ENCODE data around the gene HLF. TPM values are rescaled to one million over a fixed set of nuclear protein-coding genes. Genes with fewer than 3 reads are reported as not detected.

HLF gene
- total RNA-seq, 6 donors from 2014 or later: 19.9 to 45.1 (median 26.1) TPM

DNA sequence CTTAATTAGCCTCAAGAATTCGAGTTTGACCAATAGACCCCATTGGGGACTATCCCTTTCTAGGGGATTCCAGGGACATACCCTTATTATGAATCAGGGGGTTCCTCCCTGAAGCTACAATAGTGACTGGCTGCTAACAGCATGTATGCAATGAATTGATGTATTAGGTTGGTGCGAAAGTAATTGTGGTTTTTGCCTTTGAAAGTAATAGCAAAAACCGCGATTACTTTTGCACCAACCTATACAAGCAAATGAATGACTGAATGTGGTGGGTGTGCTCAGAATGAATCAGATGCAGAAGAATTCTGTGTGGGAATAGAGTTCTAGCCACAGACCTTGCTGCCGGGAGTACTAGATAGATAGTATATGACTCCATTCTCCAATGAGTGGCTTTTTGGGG lies 76.7 kb downstream of the HLF start:
- Histone ChIP-seq H3K27ac (no peak overlapping the region), H3K9me3 (no peaks in the 10 kb centered on the region), H3K27me3 (no peaks in the 10 kb centered on the region), H3K4me3 (no peak overlapping the region), H3K4me1 (no peaks in the 10 kb centered on the region), H3K36me3 (no peaks in the 10 kb centered on the region)
- TF ChIP-seq POLR2AphosphoS5 (IDR thresholded peaks at IDR 0.05) (no peak), EP300 (IDR thresholded peaks at IDR 0.05) (no peak), POLR2A (IDR thresholded peaks at IDR 0.05) (no peak)
- TF ChIP-seq, protein P1, sequence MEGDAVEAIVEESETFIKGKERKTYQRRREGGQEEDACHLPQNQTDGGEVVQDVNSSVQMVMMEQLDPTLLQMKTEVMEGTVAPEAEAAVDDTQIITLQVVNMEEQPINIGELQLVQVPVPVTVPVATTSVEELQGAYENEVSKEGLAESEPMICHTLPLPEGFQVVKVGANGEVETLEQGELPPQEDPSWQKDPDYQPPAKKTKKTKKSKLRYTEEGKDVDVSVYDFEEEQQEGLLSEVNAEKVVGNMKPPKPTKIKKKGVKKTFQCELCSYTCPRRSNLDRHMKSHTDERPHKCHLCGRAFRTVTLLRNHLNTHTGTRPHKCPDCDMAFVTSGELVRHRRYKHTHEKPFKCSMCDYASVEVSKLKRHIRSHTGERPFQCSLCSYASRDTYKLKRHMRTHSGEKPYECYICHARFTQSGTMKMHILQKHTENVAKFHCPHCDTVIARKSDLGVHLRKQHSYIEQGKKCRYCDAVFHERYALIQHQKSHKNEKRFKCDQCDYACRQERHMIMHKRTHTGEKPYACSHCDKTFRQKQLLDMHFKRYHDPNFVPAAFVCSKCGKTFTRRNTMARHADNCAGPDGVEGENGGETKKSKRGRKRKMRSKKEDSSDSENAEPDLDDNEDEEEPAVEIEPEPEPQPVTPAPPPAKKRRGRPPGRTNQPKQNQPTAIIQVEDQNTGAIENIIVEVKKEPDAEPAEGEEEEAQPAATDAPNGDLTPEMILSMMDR (IDR thresholded peaks at IDR 0.05): no peak
- DNase-seq (no peak), ATAC-seq (ENCODE audit: low FRiP score in 2 of 2) (no peak)
- WGBS, 2 donors: 81 to 90% methylated on average over 5 of the region's 5 CpGs

DNA sequence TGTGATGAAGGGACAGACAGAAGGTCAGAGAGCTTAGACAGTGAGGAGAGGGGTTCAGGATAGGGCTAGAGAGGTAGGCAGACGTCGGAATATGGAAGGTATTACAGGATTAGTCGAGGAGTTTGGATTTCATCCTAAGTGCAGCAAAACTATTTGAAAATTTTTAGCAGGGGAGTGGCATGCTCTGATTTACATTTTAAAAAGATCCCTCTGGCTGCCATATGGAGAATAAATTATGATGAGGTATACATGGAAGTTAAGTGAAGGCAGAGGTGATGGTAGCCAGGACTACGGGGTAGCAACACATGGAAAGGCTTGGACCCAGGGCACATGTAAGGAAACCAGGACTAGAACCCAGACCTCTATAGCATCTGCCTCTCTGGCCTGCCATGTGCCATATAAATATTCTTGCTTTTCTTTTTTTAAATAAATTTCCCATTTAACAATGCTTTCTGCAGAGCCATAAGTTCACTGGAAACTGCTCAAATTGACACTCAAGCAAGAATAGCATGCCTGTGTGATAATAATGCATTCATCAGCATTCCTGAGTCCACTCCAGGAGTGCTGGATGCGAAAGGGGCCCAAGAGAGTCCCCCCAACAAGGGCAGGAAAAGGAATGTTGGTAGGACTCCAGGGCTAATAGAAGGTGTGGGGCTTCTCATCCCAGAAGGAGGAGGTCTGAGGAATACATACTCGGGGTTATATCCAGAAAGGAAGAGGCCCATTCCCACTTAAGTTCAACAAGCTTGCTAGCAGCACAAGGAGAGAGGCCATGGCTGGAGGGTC lies 78.2 kb downstream of the HLF start:
- DNase-seq (no peak), ATAC-seq (ENCODE audit: low FRiP score in 2 of 2) (no peak)
- no peaks in the 10 kb centered on the region for H3K36me3 ChIP-seq
- TF ChIP-seq POLR2AphosphoS5 (IDR thresholded peaks at IDR 0.05): no peak
- TF ChIP-seq, protein P1 (IDR thresholded peaks at IDR 0.05): no peak
- TF ChIP-seq EP300 (IDR thresholded peaks at IDR 0.05): no peak
- no peak for TF ChIP-seq POLR2A (IDR thresholded peaks at IDR 0.05)
- no peaks in the 10 kb centered on the region for H3K9me3 ChIP-seq
- no peak overlapping the region for H3K4me3 ChIP-seq
- no peaks in the 10 kb centered on the region for H3K4me1 ChIP-seq
- no peaks in the 10 kb centered on the region for H3K27me3 ChIP-seq
- no peak overlapping the region for H3K27ac ChIP-seq
- WGBS, 2 donors: 71 to 80% methylated on average over 6 of the region's 6 CpGs

DNA sequence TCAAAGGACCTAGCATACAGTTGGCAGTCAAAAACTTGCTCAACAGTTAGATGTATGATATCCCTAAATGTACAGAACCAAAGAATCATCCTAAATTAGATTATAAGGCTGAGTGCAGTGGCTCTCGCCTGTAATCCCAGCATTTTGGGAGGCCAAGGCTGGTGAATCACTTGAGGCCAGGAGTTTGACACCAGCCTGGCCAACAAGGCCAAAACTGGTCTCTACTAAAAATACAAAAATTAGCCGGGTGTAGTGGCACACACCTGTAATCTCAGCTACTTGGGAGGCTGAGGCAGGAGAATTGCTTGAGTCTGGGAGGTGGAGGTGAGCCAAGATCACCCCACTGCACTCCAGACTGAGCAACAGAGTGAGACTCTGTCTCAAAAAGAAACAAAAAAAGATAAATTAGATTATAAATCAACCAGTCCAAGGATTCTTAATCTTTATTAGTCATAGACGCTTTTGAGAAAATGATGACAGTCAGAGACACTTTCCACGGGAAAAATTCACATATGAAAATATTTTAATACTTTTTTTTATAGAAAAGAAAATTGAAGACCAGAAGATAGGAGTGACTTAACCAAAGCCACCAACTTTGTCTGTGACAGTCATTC lies 79.2 kb downstream of the HLF start:
- DNase-seq (no peak), ATAC-seq (ENCODE audit: low FRiP score in 2 of 2) (no peak)
- peaks cover 0 to 7% (median 3%) of the 10 kb centered on the region in 4 donors for H3K4me1 ChIP-seq
- TF ChIP-seq, protein P1 (IDR thresholded peaks at IDR 0.05): no peak
- TF ChIP-seq POLR2AphosphoS5 (IDR thresholded peaks at IDR 0.05) (no peak), EP300 (IDR thresholded peaks at IDR 0.05) (no peak), POLR2A (IDR thresholded peaks at IDR 0.05) (no peak)
- no peak overlapping the region for H3K4me3 ChIP-seq
- no peak overlapping the region for H3K27ac ChIP-seq
- no peaks in the 10 kb centered on the region for H3K27me3 ChIP-seq
- H3K9me3 ChIP-seq: no peaks in the 10 kb centered on the region
- H3K36me3 ChIP-seq: no peaks in the 10 kb centered on the region
- WGBS, 2 donors: 72 to 75% methylated on average over 4 of the region's 4 CpGs

DNA sequence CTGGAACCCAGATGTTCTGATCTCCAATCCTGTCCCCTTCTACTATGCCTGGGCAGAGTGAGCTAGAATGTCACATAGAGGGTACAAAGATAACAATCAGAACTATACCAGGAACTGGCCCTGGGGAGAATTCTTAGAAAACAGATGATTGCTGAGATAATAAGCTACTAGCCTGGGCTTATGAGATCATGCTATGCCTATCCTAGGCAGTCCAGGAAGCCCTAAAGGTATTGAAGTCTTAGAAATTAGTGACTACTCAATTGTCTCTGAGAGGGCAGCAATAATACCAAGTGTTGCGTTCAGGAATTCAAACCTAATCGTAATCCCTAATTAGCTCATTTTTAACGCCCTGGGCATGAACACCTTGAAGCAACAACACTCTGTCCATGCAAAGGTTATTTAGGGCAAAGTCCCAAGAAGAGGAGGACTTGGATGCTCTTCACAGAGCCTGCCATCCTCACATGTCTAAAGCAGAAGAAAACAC lies 79.8 kb downstream of the HLF start:
- no peak for DNase-seq
- H3K27ac ChIP-seq: no peak overlapping the region
- no peak overlapping the region for H3K4me3 ChIP-seq
- TF ChIP-seq POLR2A (IDR thresholded peaks at IDR 0.05) (no peak), POLR2AphosphoS5 (IDR thresholded peaks at IDR 0.05) (no peak), EP300 (IDR thresholded peaks at IDR 0.05) (no peak)
- TF ChIP-seq, protein P1 (IDR thresholded peaks at IDR 0.05): no peak
- no peaks in the 10 kb centered on the region for H3K27me3 ChIP-seq
- H3K9me3 ChIP-seq: no peaks in the 10 kb centered on the region
- H3K36me3 ChIP-seq: no peaks in the 10 kb centered on the region
- H3K4me1 ChIP-seq: peaks cover 0 to 8% (median 3%) of the 10 kb centered on the region in 4 donors
- ATAC-seq (ENCODE audit: low FRiP score in 2 of 2): no peak
- 83 to 86% methylated on average over 3 of the region's 3 CpGs for WGBS, 2 donors

Measured in upper lobe of left lung (tissue), 6 donors.